Astrocyte of the spinal cord (primary cell): ENCODE data around the gene AJUBA.

ENCODE experiments used
- DNase-seq: peaks from one replicate; pipeline ENCODE4 v3.0.0; 2011; ENCODE audit warnings: low read depth, low spot score
- H3K4me3 ChIP-seq: 2 replicates; pipeline ENCODE4 v1.5.1; 2011; ENCODE audit warnings: low read depth, mild to moderate bottlenecking, low read length, moderate library complexity
- in situ Hi-C: cut with HindIII; loops from 2 replicates; pipeline ENCODE4 v1.10.0; 2017; ENCODE audit warnings: low sequenced_read_pairs
- TF ChIP-seq, protein P1 (sequence below): IDR thresholded peaks from 2 replicates; pipeline ENCODE4 v1.5.1; 2012; ENCODE audit warnings: low read depth, mild to moderate bottlenecking, low read length, inconsistent platforms

AJUBA gene

DNA sequence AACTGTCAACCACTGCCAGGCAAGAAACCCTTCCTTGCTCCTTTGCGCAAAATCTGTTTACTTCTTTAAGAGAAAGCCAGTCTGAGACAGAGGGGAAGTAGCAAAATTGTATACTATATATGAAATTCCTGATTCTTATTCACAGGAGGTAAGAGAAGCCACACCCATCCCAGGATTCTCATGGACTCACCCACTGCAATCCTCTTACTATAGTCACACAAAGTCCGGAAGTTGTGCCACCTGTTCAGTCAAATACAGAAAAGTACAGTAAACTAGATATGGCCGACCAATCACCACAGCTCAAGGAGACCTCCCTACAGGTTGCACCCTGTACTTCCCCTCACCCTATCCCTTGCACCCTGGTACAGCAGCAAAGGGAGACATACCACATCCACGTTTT is 56.0 kb downstream of the AJUBA start:
- TF ChIP-seq, protein P1, sequence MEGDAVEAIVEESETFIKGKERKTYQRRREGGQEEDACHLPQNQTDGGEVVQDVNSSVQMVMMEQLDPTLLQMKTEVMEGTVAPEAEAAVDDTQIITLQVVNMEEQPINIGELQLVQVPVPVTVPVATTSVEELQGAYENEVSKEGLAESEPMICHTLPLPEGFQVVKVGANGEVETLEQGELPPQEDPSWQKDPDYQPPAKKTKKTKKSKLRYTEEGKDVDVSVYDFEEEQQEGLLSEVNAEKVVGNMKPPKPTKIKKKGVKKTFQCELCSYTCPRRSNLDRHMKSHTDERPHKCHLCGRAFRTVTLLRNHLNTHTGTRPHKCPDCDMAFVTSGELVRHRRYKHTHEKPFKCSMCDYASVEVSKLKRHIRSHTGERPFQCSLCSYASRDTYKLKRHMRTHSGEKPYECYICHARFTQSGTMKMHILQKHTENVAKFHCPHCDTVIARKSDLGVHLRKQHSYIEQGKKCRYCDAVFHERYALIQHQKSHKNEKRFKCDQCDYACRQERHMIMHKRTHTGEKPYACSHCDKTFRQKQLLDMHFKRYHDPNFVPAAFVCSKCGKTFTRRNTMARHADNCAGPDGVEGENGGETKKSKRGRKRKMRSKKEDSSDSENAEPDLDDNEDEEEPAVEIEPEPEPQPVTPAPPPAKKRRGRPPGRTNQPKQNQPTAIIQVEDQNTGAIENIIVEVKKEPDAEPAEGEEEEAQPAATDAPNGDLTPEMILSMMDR: no peak
- DNase-seq: no peak
- in situ Hi-C loops: no loop called here
- H3K4me3 ChIP-seq: no peak overlapping the region

DNA sequence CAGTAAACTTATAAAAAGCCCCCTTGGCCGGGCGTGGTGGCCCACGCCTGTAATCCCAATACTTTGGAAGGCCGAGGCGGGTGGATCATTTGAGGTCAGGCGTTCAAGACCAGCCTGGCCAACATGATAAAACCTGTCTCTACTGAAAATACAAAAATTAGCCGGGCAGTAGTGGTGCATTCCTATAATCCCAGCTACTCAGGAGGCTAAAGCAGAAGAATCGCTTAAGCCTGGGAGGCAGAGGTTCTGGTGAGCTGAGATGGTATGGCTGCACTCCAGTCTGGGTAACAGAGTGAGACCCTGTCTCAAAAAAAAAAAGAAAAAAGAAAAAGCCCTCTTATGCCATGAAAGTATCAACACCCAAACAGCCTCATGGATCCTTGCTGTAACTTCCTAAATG is 56.8 kb downstream of the AJUBA start:
- no peak overlapping the region for H3K4me3 ChIP-seq
- in situ Hi-C loops: no loop called here
- no peak for DNase-seq
- TF ChIP-seq, protein P1: no peak

DNA sequence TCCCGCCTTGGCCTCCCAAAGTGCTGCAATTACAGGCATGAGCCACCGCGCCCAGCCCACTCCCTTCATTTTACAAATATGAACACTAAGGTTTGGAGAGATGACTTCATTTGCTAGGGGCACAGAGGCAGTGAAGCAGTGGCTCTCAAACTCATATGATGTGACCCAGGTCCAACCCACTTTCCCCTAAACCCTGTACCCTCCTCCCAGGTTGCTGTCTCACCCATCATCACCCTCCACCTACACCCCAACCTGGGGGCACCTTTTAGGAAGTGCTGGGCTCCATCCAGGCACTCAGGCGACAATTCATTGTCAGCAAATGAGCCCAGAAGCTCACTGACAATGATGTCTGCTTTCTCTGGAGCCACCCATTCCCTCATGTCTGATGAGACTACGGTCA is 58.6 kb downstream of the AJUBA start:
- TF ChIP-seq, protein P1: no peak
- no peak for DNase-seq
- H3K4me3 ChIP-seq: no peak overlapping the region
- in situ Hi-C loops: no loop called here

DNA sequence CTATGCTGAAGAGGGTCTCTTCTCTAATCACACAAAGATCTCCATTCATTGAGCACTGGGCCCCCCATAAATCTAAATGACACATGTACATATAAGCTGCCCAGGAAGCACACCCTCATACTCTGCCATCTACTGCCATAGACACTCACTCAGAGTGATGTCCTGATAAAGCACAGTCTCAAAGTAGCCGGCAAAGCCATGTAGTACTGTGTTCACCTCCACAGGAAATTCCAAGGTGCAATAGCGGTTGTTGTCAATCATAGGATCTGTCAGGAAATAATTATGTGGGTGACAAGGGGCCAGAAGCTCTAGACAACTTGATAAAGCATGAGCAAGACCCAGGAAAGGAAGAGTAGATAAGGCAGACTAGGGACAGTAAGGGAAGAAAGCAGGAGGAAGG is 60.1 kb downstream of the AJUBA start:
- TF ChIP-seq, protein P1: no peak
- H3K4me3 ChIP-seq: no peak overlapping the region
- in situ Hi-C loops: no loop called here
- DNase-seq: no peak
